ENCODE measurements around the gene COL5A1. TPM values are rescaled to one million over a fixed set of nuclear protein-coding genes. Genes with fewer than 3 reads are reported as not detected.

The COL5A1 gene
- total and polyA plus RNA-seq, 2 experiments from 2014 or later, result 211 to 812 TPM

DNA sequence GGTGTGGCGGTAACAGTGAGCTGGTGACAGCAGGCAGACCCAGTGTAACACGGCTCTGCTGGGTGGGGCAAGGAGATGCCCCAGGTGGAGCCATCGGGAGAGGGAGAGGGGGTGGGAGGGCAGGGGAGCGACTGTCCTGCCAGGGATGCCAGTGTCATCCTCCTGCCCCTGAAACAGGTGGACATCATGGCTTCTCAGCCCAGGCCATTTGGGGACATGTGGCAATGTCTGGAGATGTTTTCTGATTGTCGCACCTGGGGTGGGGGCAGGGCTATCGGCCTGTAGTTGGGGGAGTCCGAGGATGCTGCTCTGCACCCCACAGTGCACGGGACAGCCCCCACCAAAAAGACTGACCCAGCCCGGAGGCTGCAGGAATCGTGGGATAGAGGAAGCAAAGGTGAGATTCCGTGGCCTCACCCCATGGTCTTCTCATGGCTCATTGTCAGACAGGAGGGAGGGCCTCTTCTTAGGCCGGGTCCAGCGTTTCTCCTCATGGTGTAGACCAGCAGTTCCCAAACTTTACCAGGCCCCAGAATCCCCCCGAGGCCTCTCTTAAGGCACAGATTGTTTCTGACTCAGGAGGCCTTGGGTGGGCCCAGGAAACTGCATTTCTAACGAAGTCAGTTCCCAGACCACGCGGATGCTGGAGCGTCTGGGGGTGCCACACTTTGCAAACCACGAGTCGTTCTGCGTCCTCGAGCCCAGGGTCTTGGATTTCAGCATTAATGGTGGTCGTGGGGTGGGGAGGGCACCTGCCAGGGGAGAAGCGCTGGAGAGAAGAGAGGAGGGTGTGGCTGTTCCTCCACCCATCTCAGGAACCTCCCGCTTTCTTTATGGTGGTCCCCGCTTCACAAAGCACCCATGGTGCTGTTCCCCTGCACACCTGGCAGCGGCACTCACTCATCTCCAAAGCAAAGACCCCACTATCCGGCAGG is 11.0 kb downstream of the COL5A1 start:
- Histone ChIP-seq H3K9me3 (ENCODE audit: low read depth) (no peaks in the 10 kb centered on the region), H3K4me2 (ENCODE audit: unreplicated experiment) (no peak overlapping the region), H3K27ac (peak overlapping the region; percentile 31; the same call in 1 of the 2 replicates), H2AFZ (no peak overlapping the region), H3K4me3 (no peak overlapping the region), H3K9ac (peak overlapping the region; percentile 30; the same call in 1 of the 2 replicates), H3K4me1 (ENCODE audit: insufficient read depth) (peaks cover 29% of the 10 kb centered on the region), H3F3A (ENCODE audit: insufficient read depth) (peaks cover 65% of the 10 kb centered on the region), H3K9me2 (ENCODE audit: insufficient read depth) (no peaks in the 10 kb centered on the region), H3K79me2 (ENCODE audit: insufficient read depth) (peaks cover 91% of the 10 kb centered on the region), H4K20me1 (ENCODE audit: insufficient read depth) (peaks cover 32% of the 10 kb centered on the region; the same call in 1 of the 2 replicates), H3K27me3 (replicated peaks; ENCODE audit: insufficient read depth) (no peaks in the 10 kb centered on the region), H3K36me3 (ENCODE audit: low read depth) (peaks cover 4% of the 10 kb centered on the region; the same call in 1 of the 2 replicates)
- TF ChIP-seq EZH2phosphoT487 (IDR thresholded peaks at IDR 0.05; ENCODE audit: insufficient read depth, low read depth) (no peak), EZH2 (IDR thresholded peaks at IDR 0.05; ENCODE audit: insufficient read depth, poor library complexity, severe bottlenecking) (no peak)
- no peak for DNase-seq
- WGBS, 2 experiments (ENCODE audit: low coverage in 1 of 2, low lambda C conversion rate in 2 of 2, missing lambda C conversion rate in 2 of 2), result 69 to 70% methylated on average over 25 to 28 of the region's 28 CpGs
- in situ Hi-C loops (cut with MboI), result loop anchor here (25.0 kb wide), 1 partner anchor 190 kb away; no protein-coding TSS in a partner anchor

DNA sequence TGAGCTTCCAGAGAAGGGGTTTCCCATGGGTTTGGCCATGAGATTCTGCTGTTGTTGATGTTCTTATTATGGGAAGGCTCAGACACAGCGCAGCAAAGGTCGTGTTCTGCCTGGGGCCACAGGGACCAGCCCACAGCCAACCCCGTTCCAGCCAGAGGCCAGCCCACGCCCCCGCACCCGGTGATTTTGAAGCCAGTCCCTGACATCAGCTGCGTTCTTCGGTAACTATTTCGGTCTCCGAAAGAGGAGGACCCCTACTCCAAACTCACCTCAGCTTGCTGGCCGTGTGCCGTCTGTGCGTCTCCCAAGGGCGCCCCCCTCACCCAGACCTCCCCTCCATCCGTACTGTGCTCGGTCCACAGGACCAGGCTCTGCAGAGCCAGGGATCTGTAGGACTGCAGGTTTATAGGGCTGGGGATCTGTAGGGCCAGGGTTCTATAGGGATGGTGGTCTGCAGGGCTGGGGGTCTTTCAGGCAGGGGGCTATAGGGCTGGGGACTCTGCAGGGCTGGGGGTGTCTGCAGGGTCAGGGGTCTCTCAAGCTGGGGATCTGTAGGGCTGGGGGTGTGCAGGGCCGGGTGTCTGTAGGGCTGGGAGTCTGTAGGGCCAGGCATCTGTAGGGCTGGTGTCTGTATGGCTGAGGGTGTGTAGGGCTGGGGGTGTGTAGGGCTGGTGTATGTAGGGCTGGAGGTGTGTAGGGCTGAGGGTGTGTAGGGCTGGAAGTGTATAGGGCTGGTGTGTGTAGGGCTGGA is 11.8 kb downstream of the COL5A1 start:
- H3K9ac ChIP-seq, result peak overlapping the region; percentile 30; the same call in 1 of the 2 replicates
- 67 to 76% methylated on average over 16 to 17 of the region's 17 CpGs for WGBS, 2 experiments (ENCODE audit: low coverage in 1 of 2, low lambda C conversion rate in 2 of 2, missing lambda C conversion rate in 2 of 2)

DNA sequence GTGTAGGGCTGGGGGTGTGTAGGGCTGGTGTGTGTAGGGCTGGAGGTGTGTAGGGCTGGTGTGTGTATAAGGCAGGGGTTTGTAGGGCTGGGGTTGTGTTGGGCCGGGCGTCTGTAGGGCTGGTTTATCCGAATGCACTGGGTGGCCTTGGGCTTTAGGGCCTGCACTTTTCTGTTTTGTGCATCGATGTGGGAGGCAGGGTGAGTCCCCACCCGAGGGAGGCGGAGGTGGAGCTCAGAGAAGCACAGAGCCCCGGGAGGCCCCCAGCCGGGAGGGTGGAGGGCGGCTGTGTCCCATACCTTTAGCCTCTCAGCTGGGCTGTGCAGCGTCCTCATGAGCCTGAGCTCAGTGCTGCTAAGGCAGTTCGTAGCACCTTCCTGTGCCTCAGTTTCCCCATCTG is 13.5 kb downstream of the COL5A1 start:
- Histone ChIP-seq H3K9ac (no peak overlapping the region), H3K9me3 (ENCODE audit: low read depth) (no peaks in the 10 kb centered on the region), H2AFZ (no peak overlapping the region), H3K4me1 (ENCODE audit: insufficient read depth) (peaks cover 9% of the 10 kb centered on the region), H3K9me2 (ENCODE audit: insufficient read depth) (no peaks in the 10 kb centered on the region), H3K79me2 (ENCODE audit: insufficient read depth) (peaks cover 91% of the 10 kb centered on the region), H3K4me3 (no peak overlapping the region), H3K27ac (peak overlapping the region; percentile 21; the same call in 1 of the 2 replicates), H3F3A (ENCODE audit: insufficient read depth) (peaks cover 62% of the 10 kb centered on the region), H3K4me2 (ENCODE audit: unreplicated experiment) (no peak overlapping the region), H3K27me3 (replicated peaks; ENCODE audit: insufficient read depth) (no peaks in the 10 kb centered on the region), H3K36me3 (ENCODE audit: low read depth) (peaks cover under 1% of the 10 kb centered on the region; the same call in 1 of the 2 replicates), H4K20me1 (ENCODE audit: insufficient read depth) (peaks cover 14% of the 10 kb centered on the region; the same call in 1 of the 2 replicates)
- WGBS, 2 experiments (ENCODE audit: low coverage in 1 of 2, low lambda C conversion rate in 2 of 2, missing lambda C conversion rate in 2 of 2), result 51 to 53% methylated on average over 8 to 11 of the region's 11 CpGs
- TF ChIP-seq EZH2phosphoT487 (IDR thresholded peaks at IDR 0.05; ENCODE audit: insufficient read depth, low read depth) (no peak), EZH2 (IDR thresholded peaks at IDR 0.05; ENCODE audit: insufficient read depth, poor library complexity, severe bottlenecking) (no peak)
- no peak for DNase-seq
- in situ Hi-C loops (cut with MboI), result loop anchor here (25.0 kb wide), 1 partner anchor 193 kb away; no protein-coding TSS in a partner anchor

More for the DNA sequence above, 11.8 kb downstream of the COL5A1 start:
- H2AFZ ChIP-seq, result no peak overlapping the region
- H3K4me3 ChIP-seq, result no peak overlapping the region
- no peaks in the 10 kb centered on the region for H3K9me2 ChIP-seq (ENCODE audit: insufficient read depth)
- 0 out of 2 replicates have a peak overlapping the region, but pooled peaks have one; percentile 31 for H3K27ac ChIP-seq
- H3K9me3 ChIP-seq (ENCODE audit: low read depth), result no peaks in the 10 kb centered on the region
- in situ Hi-C loops (cut with MboI), result loop anchor here (25.0 kb wide), 1 partner anchor 191 kb away; no protein-coding TSS in a partner anchor
- H3K27me3 ChIP-seq (replicated peaks; ENCODE audit: insufficient read depth), result no peaks in the 10 kb centered on the region
- peaks cover 59% of the 10 kb centered on the region for H3F3A ChIP-seq (ENCODE audit: insufficient read depth)
- H3K4me1 ChIP-seq (ENCODE audit: insufficient read depth), result peaks cover 22% of the 10 kb centered on the region
- H3K4me2 ChIP-seq (ENCODE audit: unreplicated experiment), result no peak overlapping the region
- H4K20me1 ChIP-seq (ENCODE audit: insufficient read depth), result peaks cover 26% of the 10 kb centered on the region; the same call in 1 of the 2 replicates
- no peak for DNase-seq
- peaks cover 4% of the 10 kb centered on the region; the same call in 1 of the 2 replicates for H3K36me3 ChIP-seq (ENCODE audit: low read depth)
- TF ChIP-seq EZH2phosphoT487 (IDR thresholded peaks at IDR 0.05; ENCODE audit: insufficient read depth, low read depth) (no peak), EZH2 (IDR thresholded peaks at IDR 0.05; ENCODE audit: insufficient read depth, poor library complexity, severe bottlenecking) (no peak)
- peaks cover 91% of the 10 kb centered on the region for H3K79me2 ChIP-seq (ENCODE audit: insufficient read depth)
